ENCODE measurements around the gene CCDC9. TPM values are rescaled to one million over a fixed set of nuclear protein-coding genes. Genes with fewer than 3 reads are reported as not detected.

The CCDC9 gene
- total RNA-seq, 2 experiments from 2014 or later: 28.4 to 29.3 TPM

GRCh38 chr19:47319923-47320871 lies 63.9 kb downstream of the CCDC9 start:
- H3K4me3 Mint-ChIP-seq: no peak overlapping the region
- peaks cover 59% of the 10 kb centered on the region for H3K27me3 Mint-ChIP-seq
- H3K27ac Mint-ChIP-seq: no peak overlapping the region
- no peaks in the 10 kb centered on the region for H3K9me3 Mint-ChIP-seq
- no peaks in the 10 kb centered on the region for H3K36me3 Mint-ChIP-seq
- DNase-seq: no peak
- H3K4me1 Mint-ChIP-seq: peaks cover 4% of the 10 kb centered on the region

Other genes with a start within 250 kb of the CCDC9 start
- under 1 TPM; 0.52 to 0.91 TPM for gene NPAS1, start 236.7 kb upstream of the CCDC9 start, total RNA-seq
- 10 to 100 TPM; 48.9 to 49.2 TPM for gene TMEM160, start 207.9 kb upstream of the CCDC9 start, total RNA-seq
- 100 to 1,000 TPM; 103 to 110 TPM for gene ZC3H4, start 142.7 kb upstream of the CCDC9 start, total RNA-seq
- 100 to 1,000 TPM; 141 to 149 TPM for gene SAE1, start 125.7 kb upstream of the CCDC9 start, total RNA-seq
- gene BBC3, start 25.3 kb upstream of the CCDC9 start, total RNA-seq: 10 to 100 TPM; 12.5 to 13.3 TPM
- gene INAFM1, start 18.4 kb downstream of the CCDC9 start, total RNA-seq: 10 to 100 TPM in 1 of 2 experiments, 1 to 10 TPM in 1; 9.8 to 10.6 TPM
- 1 to 10 TPM; 1.4 to 1.8 TPM for gene C5AR1, start 53.3 kb downstream of the CCDC9 start, total RNA-seq
- not detected for gene C5AR2, start 75.7 kb downstream of the CCDC9 start, total RNA-seq
- gene DHX34, start 92.8 kb downstream of the CCDC9 start, total RNA-seq: 10 to 100 TPM; 17.4 to 19.5 TPM
- gene MEIS3, start 163.0 kb downstream of the CCDC9 start, total RNA-seq: not detected
- gene SLC8A2, start 215.4 kb downstream of the CCDC9 start, total RNA-seq: under 1 TPM; 0.37 to 0.38 TPM
- gene KPTN, start 227.7 kb downstream of the CCDC9 start, total RNA-seq: 10 to 100 TPM; 12.4 to 13.4 TPM

Data from activated naive CD8-positive, alpha-beta T cell treated with anti-CD3 and anti-CD28 coated beads for 36 hours (primary cell).